Activated CD8-positive, alpha-beta T cell treated with anti-CD3 and anti-CD28 coated beads for 36 hours (primary cell): ENCODE results near the gene RBP2. TPM values are rescaled to one million over a fixed set of nuclear protein-coding genes. Genes with fewer than 3 reads are reported as not detected.
A peak's percentile ranks its signal among the peaks of the same experiment; 100 is the strongest.

ENCODE experiments used
- ATAC-seq: fragments of 200-7000 bp; cut with Tn5 transposase; one replicate; pipeline ENCODE4 v1.10.0; 2021; ENCODE audit warnings: mild to moderate bottlenecking, moderate library complexity
- CTCF ChIA-PET: fragments of 350-600 bp; sonication (Branson Sonifier 250); formaldehyde crosslinking; loops from one replicate; lab custom pipeline; 2021; ENCODE audit warnings: antibody characterized with exemption; lab: Charles Lee
- POLR2A ChIA-PET: fragments of 350-600 bp; sonication (Branson Sonifier 250); formaldehyde crosslinking; loops from one replicate; lab custom pipeline; 2021; ENCODE audit warnings: antibody characterized with exemption; lab: Charles Lee
- DNase-seq: peaks from one replicate; pipeline ENCODE4 v3.0.0-alpha.2; 2020
- H3K27ac Mint-ChIP-seq: one replicate; pipeline ENCODE4 v1.8.0; 2021; ENCODE audit warnings: mild to moderate bottlenecking, mixed read lengths
- H3K27me3 Mint-ChIP-seq: one replicate; pipeline ENCODE4 v1.8.0; 2021; ENCODE audit warnings: mixed read lengths
- H3K36me3 Mint-ChIP-seq: one replicate; pipeline ENCODE4 v1.8.0; 2021; ENCODE audit warnings: low read depth, mixed read lengths
- H3K4me1 Mint-ChIP-seq: one replicate; pipeline ENCODE4 v1.8.0; 2021; ENCODE audit warnings: low read depth, mixed read lengths
- H3K4me3 Mint-ChIP-seq: one replicate; pipeline ENCODE4 v1.8.0; 2021; ENCODE audit warnings: mild to moderate bottlenecking, moderate library complexity, mixed read lengths
- H3K9me3 Mint-ChIP-seq: one replicate; pipeline ENCODE4 v1.8.0; 2021; ENCODE audit warnings: mixed read lengths
- intact Hi-C: fragments of 100-400 bp; cut with micrococcal nuclease; formaldehyde crosslinking; loops from one replicate; pipeline ENCODE4 v1.10.0; 2022
- total RNA-seq, 2 experiments: library from RNA; stranded (reverse); gene quantifications; one replicate each; pipeline ENCODE4 v1.2.3, GENCODE V29; 2021
- TF ChIP-seq, protein P1 (sequence below): fragments of 200-600 bp; IDR thresholded peaks from one replicate; pipeline ENCODE4 v1.8.0; 2022; ENCODE audit warnings: antibody characterized with exemption, mild to moderate bottlenecking

The RBP2 gene
- total RNA-seq, 2 experiments from 2014 or later: not detected

DNA sequence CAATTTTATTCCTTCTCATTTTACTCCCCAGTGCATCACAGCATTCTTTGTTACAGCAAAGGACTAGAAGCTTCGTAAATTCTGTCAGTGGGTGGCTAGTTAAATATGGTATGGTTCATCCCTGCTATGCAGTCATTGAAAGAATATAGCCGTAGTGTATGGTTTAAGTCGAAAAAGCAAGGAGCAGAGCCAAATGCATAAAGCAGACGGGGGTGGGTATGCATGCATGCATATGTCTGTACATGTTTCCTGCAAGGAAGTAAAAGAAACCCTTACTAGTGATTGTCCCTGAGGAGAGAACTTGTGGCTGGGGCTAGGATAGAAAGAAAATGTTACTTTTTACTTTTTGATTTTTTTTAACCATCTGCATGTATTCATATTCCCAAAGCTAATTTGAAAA is 19.9 kb downstream of the RBP2 start:
- ChIA-PET POLR2A (no interaction called here), CTCF (no interaction called here)
- Mint-ChIP-seq H3K4me1 (no peaks in the 10 kb centered on the region), H3K9me3 (no peaks in the 10 kb centered on the region), H3K27ac (no peak overlapping the region), H3K36me3 (no peaks in the 10 kb centered on the region), H3K4me3 (no peak overlapping the region), H3K27me3 (no peaks in the 10 kb centered on the region)
- TF ChIP-seq, protein P1, sequence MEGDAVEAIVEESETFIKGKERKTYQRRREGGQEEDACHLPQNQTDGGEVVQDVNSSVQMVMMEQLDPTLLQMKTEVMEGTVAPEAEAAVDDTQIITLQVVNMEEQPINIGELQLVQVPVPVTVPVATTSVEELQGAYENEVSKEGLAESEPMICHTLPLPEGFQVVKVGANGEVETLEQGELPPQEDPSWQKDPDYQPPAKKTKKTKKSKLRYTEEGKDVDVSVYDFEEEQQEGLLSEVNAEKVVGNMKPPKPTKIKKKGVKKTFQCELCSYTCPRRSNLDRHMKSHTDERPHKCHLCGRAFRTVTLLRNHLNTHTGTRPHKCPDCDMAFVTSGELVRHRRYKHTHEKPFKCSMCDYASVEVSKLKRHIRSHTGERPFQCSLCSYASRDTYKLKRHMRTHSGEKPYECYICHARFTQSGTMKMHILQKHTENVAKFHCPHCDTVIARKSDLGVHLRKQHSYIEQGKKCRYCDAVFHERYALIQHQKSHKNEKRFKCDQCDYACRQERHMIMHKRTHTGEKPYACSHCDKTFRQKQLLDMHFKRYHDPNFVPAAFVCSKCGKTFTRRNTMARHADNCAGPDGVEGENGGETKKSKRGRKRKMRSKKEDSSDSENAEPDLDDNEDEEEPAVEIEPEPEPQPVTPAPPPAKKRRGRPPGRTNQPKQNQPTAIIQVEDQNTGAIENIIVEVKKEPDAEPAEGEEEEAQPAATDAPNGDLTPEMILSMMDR: no peak
- no peak for DNase-seq
- intact Hi-C loops: no loop called here
- ATAC-seq: no peak

DNA sequence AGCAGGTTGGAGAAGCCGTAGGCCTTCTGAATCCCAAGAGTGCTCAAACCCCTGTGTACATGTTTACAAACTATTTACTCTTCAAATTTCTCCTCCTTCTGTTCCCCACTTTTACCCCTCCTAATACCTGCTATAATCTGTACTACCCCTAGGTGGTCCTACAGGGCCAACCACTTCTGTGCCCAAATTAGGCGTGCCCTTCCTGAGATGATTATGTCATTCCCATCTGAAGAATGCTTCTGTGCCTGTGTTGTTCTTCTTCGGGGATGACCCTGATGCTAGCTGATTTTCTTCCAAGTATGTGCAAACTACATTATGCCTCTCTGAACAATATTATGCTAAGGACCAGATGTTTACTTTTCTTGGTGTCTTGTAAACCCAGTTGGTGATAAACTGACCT is 20.5 kb downstream of the RBP2 start:
- no peaks in the 10 kb centered on the region for H3K9me3 Mint-ChIP-seq
- H3K27ac Mint-ChIP-seq: no peak overlapping the region
- ChIA-PET POLR2A (no interaction called here), CTCF (no interaction called here)
- H3K27me3 Mint-ChIP-seq: no peaks in the 10 kb centered on the region
- no peak overlapping the region for H3K4me3 Mint-ChIP-seq
- H3K4me1 Mint-ChIP-seq: no peaks in the 10 kb centered on the region
- ATAC-seq (peak; percentile 45), DNase-seq (no peak)
- no peaks in the 10 kb centered on the region for H3K36me3 Mint-ChIP-seq
- TF ChIP-seq, protein P1: no peak
- intact Hi-C loops: no loop called here

DNA sequence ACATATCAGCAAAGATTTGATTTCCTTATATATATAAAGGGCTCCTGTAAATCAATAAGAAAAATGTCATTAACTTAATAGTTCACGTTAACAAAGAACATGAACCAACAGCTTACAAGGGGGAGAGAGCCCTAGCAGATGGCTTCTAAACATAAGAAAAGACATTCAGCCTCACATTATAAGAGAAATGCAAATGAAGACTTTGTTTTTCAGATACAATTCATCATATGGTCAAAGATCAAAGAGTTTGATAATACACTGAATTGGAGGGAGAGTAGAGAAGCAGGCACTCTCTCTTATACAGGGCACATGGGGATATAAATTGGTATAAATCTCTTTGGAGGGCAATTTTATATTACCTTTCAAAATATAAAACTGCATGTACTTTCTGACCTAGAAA is 21.1 kb downstream of the RBP2 start:
- no peaks in the 10 kb centered on the region for H3K27me3 Mint-ChIP-seq
- no peaks in the 10 kb centered on the region for H3K4me1 Mint-ChIP-seq
- TF ChIP-seq, protein P1: no peak
- POLR2A ChIA-PET: no interaction called here
- CTCF ChIA-PET: interaction anchor here (1.3 kb wide), 1 partner anchor 7 kb away, joined by 4 read pairs; no protein-coding TSS in a partner anchor
- no peak overlapping the region for H3K27ac Mint-ChIP-seq
- H3K9me3 Mint-ChIP-seq: no peaks in the 10 kb centered on the region
- intact Hi-C loops: no loop called here
- no peaks in the 10 kb centered on the region for H3K36me3 Mint-ChIP-seq
- H3K4me3 Mint-ChIP-seq: no peak overlapping the region
- no peak for ATAC-seq
- DNase-seq: no peak

DNA sequence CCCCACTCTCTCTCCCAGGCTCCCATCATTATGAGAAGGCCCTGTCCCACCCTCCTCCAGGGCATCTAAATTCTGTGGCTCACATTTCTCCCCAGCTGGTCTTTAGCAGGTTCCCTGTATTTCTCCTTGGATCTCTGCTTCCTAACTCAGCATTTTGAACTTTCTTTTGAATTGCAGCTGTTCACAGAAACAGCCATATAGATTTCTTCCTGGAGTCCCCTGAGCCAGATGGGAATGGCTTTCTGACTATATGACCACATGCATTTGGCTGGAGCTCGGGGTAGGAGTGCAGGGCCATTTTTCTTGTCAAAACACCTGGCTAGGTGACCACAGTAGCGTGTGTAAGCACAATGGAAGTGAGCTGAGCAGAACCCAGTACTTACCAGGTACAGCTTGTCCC is 22.0 kb downstream of the RBP2 start:
- Mint-ChIP-seq H3K4me1 (no peaks in the 10 kb centered on the region), H3K36me3 (no peaks in the 10 kb centered on the region), H3K9me3 (no peaks in the 10 kb centered on the region), H3K27me3 (no peaks in the 10 kb centered on the region), H3K27ac (no peak overlapping the region), H3K4me3 (no peak overlapping the region)
- ChIA-PET CTCF (interaction anchor here (1.3 kb wide), 1 partner anchor 8 kb away, joined by 4 read pairs; no protein-coding TSS in a partner anchor), POLR2A (no interaction called here)
- no peak for DNase-seq
- TF ChIP-seq, protein P1: no peak
- intact Hi-C loops: no loop called here
- no peak for ATAC-seq

DNA sequence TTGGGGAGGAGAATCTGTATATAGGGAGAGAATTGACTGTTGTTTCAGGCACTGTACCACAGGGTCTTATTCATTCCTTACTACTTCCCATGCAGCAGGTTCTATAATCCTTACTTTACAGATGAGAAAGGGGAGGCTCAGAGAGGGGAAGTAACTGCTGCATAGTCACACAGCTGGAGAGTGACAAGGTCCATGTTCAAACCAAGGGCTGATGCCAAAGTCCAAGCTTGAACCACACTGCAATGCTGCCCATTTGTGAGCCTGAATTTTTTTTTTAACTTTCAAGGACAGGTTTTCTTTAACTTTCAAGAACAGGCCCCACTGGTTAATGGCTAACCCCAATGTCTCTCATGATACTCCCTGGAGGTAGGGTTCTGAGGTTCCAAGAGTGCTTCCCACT is 26.2 kb downstream of the RBP2 start:
- Mint-ChIP-seq H3K27ac (no peak overlapping the region), H3K36me3 (no peaks in the 10 kb centered on the region), H3K27me3 (no peaks in the 10 kb centered on the region), H3K9me3 (no peaks in the 10 kb centered on the region), H3K4me1 (no peaks in the 10 kb centered on the region), H3K4me3 (no peak overlapping the region)
- DNase-seq (no peak), ATAC-seq (no peak)
- ChIA-PET POLR2A (no interaction called here), CTCF (no interaction called here)
- intact Hi-C loops: no loop called here
- TF ChIP-seq, protein P1: no peak
